Suprapubic skin (tissue), 3 donors: Measurements from ENCODE around the gene ANLN.

Experiments
- CTCF ChIP-seq, 2 donors: fragments of 200-600 bp in 1 of 2; fragments of 450-650 bp in 1 of 2; sonication (generic) in 1 of 2; IDR thresholded peaks; one replicate each; pipeline ENCODE4 v1.5.1; 2016 to 2019; ENCODE audit warnings: antibody characterized with exemption in 2 of 2, mild to moderate bottlenecking in 1 of 2, moderate library complexity in 1 of 2
- POLR2A ChIP-seq, 2 donors: fragments of 450-650 bp; IDR thresholded peaks; one replicate each; pipeline ENCODE4 v1.6.1; 2017; ENCODE audit warnings: antibody characterized with exemption in 2 of 2, mild to moderate bottlenecking in 2 of 2, moderate library complexity in 2 of 2

GRCh38 chr7:36408589-36408988 is 18.9 kb downstream of the ANLN start:
- no peak for TF ChIP-seq CTCF (IDR thresholded peaks at IDR 0.05)
- TF ChIP-seq POLR2A (IDR thresholded peaks at IDR 0.05): no peak
